NCI-H1092 treated with DMSO at 0.1 percent for 48 hours (cell line): ENCODE results near the gene KIF24.
A peak's percentile ranks its signal among the peaks of the same experiment; 100 is the strongest.
"Not testable (repeated sequence)": the region's sequence is repeated elsewhere in the genome, so short reads cannot be mapped to it uniquely, and the experiment has no call there.

ENCODE experiments used
- DNase-seq: peaks from one replicate; lab custom pipeline; 2025; lab: John Stamatoyannopoulos, UW

Gene KIF24

GRCh38 chr9:34328987-34329832 is at the start of gene KIF24, which contains the start of gene NUDT2:
Gene KIF24 (minus strand): TSS chr9:34329268. CDS start chr9:34311346, 17,922 bp downstream.
Gene NUDT2 (plus strand): TSS chr9:34329569. CDS start chr9:34339040, 9,471 bp downstream.
- DNase-seq, result peak; percentile 100

GRCh38 chr9:34378376-34379060 is 49.5 kb upstream of the KIF24 start:
- DNase-seq, result no peak

- no peak for DNase-seq
These were observed 48.3 kb upstream of the KIF24 start for GRCh38 chr9:34377404-34377746.

GRCh38 chr9:34376596-34377403 is 47.7 kb upstream of the KIF24 start, which contains the start of gene MYORG:
Gene MYORG (minus strand): TSS chr9:34376898. CDS start chr9:34372943, 3,955 bp downstream.
- DNase-seq, result peak; percentile 96

- DNase-seq, result peak; percentile 56
These were observed 47.0 kb upstream of the KIF24 start for GRCh38 chr9:34375901-34376595.

GRCh38 chr9:34374905-34375552 is 46.0 kb upstream of the KIF24 start:
- no peak for DNase-seq

GRCh38 chr9:34374339-34374738 is 45.3 kb upstream of the KIF24 start:
- no peak for DNase-seq

GRCh38 chr9:34373749-34374148 is 44.7 kb upstream of the KIF24 start:
- DNase-seq, result no peak

GRCh38 chr9:34372467-34373011 is 43.5 kb upstream of the KIF24 start:
- no peak for DNase-seq

GRCh38 chr9:34371886-34372466 is 42.9 kb upstream of the KIF24 start:
- no peak for DNase-seq

- DNase-seq, result no peak
These were observed 42.2 kb upstream of the KIF24 start for GRCh38 chr9:34370970-34371880.

- DNase-seq, result no peak
These were observed 41.4 kb upstream of the KIF24 start for GRCh38 chr9:34370335-34370969.

GRCh38 chr9:34369636-34370035 is 40.6 kb upstream of the KIF24 start:
- DNase-seq, result no peak

GRCh38 chr9:34368796-34369195 is 39.7 kb upstream of the KIF24 start:
- DNase-seq, result not testable (repeated sequence)

- DNase-seq, result not testable (repeated sequence)
These were observed 38.8 kb upstream of the KIF24 start for GRCh38 chr9:34367751-34368410.

- DNase-seq, result no peak
These were observed 37.3 kb upstream of the KIF24 start for GRCh38 chr9:34366365-34366764.

- DNase-seq, result no peak
These were observed 36.2 kb upstream of the KIF24 start for GRCh38 chr9:34365282-34365681.

GRCh38 chr9:34363619-34364351 is 34.7 kb upstream of the KIF24 start:
- no peak for DNase-seq
